Smooth muscle cell (in vitro differentiated cells): ENCODE results near the gene DNMT1. TPM values are rescaled to one million over a fixed set of nuclear protein-coding genes. Genes with fewer than 3 reads are reported as not detected.
A peak's percentile ranks its signal among the peaks of the same experiment; 100 is the strongest.

Experiments
- DNase-seq: peaks from one replicate; lab custom pipeline; 2025; ENCODE audit not compliant: unreplicated experiment; lab: John Stamatoyannopoulos, UW
- H2AFZ ChIP-seq: fragments of 200-600 bp; sonication (generic); 2 replicates; pipeline ENCODE4 v1.6.0; 2016; ENCODE audit warnings: antibody characterized with exemption, low read depth, mild to moderate bottlenecking
- H3F3A ChIP-seq: fragments of 200-600 bp; sonication (generic); 2 replicates; pipeline ENCODE4 v1.6.0; 2017; ENCODE audit warnings: antibody characterized with exemption, low read depth
- H3K27ac ChIP-seq: fragments of 200-600 bp; sonication (generic); 2 replicates; pipeline ENCODE4 v1.5.1; 2016; ENCODE audit warnings: low read depth, mild to moderate bottlenecking
- H3K27me3 ChIP-seq: fragments of 200-600 bp; sonication (generic); 2 replicates; pipeline ENCODE4 v1.6.1; 2016; ENCODE audit warnings: low read depth, mild to moderate bottlenecking
- H3K36me3 ChIP-seq: fragments of 200-600 bp; sonication (generic); 2 replicates; pipeline ENCODE4 v1.5.1; 2016; ENCODE audit warnings: low read depth
- H3K4me1 ChIP-seq: fragments of 200-600 bp; sonication (generic); 2 replicates; pipeline ENCODE4 v1.5.1; 2016; ENCODE audit warnings: low read depth
- H3K4me2 ChIP-seq: fragments of 200-600 bp; sonication (generic); 2 replicates; pipeline ENCODE4 v1.6.0; 2016; ENCODE audit warnings: mild to moderate bottlenecking
- H3K4me3 ChIP-seq: fragments of 200-600 bp; sonication (generic); 2 replicates; pipeline ENCODE4 v1.5.1; 2016; ENCODE audit warnings: mild to moderate bottlenecking
- H3K79me2 ChIP-seq: fragments of 200-600 bp; sonication (generic); 2 replicates; pipeline ENCODE4 v1.6.0; 2016; ENCODE audit warnings: low read depth, mild to moderate bottlenecking
- H3K9ac ChIP-seq: fragments of 200-600 bp; sonication (generic); 2 replicates; pipeline ENCODE4 v1.6.0; 2016; ENCODE audit warnings: low read depth
- H3K9me3 ChIP-seq: fragments of 200-600 bp; sonication (generic); replicated peaks from 2 replicates; pipeline ENCODE4 v1.5.1; 2016; ENCODE audit warnings: low read depth
- H4K20me1 ChIP-seq: fragments of 200-600 bp; sonication (generic); 2 replicates; pipeline ENCODE4 v1.6.0; 2016; ENCODE audit warnings: low read depth
- WGBS: methylation state at CpG from one replicate; pipeline ENCODE4 v1.1.7; 2016; ENCODE audit warnings: low lambda C conversion rate; 5-methylcytosine and 5-hydroxymethylcytosine counted together
- polyA plus RNA-seq: library from polyadenylated mRNA; unstranded; fragments of >200 nt; fragmentation: Nextera tagmentation; extraction: Ambion mirVana; gene quantifications from 2 replicates; pipeline ENCODE4 v1.2.1, GENCODE V29; 2016
- total RNA-seq: library from RNA; depleted of rRNA; stranded (reverse); fragments of >200 nt; gene quantifications from 2 replicates; pipeline ENCODE4 v1.2.3, GENCODE V29; 2014
- TF ChIP-seq, protein P1 (sequence below): fragments of 200-600 bp; sonication (generic); IDR thresholded peaks from 2 replicates; pipeline ENCODE4 v1.5.1; 2017; ENCODE audit warnings: borderline replicate concordance, mild to moderate bottlenecking, antibody characterized with exemption; ENCODE audit not compliant: insufficient read depth, poor library complexity, severe bottlenecking

DNMT1 gene
- total and polyA plus RNA-seq, 2 experiments from 2014 or later: 39.5 to 56.7 TPM

DNA sequence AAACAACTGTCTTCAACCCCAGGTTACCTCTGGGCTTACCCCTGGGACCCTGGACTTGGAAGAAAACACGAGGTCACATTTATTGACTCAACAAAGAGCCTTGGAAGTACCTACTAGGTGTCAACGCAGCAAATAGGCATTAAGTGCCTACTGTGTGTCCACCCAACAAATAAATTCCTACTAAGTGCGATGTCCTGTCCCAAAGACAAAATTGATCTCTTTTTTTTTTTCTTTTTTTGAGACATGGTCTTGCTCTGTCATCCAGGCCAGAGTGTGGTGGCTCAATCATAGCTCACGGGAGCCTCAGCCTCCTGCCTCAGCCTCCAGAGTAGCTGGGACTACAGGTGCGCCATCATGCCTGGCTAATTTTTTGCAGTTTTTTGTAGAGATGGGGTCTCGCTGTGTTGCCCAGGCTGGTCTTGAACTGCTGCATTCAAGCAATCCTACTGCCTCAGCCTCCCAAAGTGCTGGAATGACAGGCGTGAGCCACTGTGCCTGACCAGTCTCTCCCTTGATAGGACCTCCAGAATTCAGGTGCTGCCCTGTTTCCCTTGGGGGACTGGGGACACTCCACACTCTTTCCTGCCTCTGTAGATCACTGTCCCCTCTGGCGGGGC lies 37.0 kb upstream of the DNMT1 start:
- Histone ChIP-seq H3K4me1 (no peaks in the 10 kb centered on the region), H3K4me3 (peak overlapping the region; percentile 91), H3K79me2 (peaks cover 17% of the 10 kb centered on the region), H3K27ac (peak overlapping the region; percentile 83), H3K9ac (peak overlapping the region; percentile 91), H3K4me2 (peak overlapping the region; percentile 94), H3K27me3 (no peaks in the 10 kb centered on the region), H3K9me3 (no peaks in the 10 kb centered on the region), H3K36me3 (no peaks in the 10 kb centered on the region), H2AFZ (no peak overlapping the region), H4K20me1 (peaks cover 26% of the 10 kb centered on the region), H3F3A (peaks cover 7% of the 10 kb centered on the region)
- DNase-seq: no peak
- TF ChIP-seq, protein P1, sequence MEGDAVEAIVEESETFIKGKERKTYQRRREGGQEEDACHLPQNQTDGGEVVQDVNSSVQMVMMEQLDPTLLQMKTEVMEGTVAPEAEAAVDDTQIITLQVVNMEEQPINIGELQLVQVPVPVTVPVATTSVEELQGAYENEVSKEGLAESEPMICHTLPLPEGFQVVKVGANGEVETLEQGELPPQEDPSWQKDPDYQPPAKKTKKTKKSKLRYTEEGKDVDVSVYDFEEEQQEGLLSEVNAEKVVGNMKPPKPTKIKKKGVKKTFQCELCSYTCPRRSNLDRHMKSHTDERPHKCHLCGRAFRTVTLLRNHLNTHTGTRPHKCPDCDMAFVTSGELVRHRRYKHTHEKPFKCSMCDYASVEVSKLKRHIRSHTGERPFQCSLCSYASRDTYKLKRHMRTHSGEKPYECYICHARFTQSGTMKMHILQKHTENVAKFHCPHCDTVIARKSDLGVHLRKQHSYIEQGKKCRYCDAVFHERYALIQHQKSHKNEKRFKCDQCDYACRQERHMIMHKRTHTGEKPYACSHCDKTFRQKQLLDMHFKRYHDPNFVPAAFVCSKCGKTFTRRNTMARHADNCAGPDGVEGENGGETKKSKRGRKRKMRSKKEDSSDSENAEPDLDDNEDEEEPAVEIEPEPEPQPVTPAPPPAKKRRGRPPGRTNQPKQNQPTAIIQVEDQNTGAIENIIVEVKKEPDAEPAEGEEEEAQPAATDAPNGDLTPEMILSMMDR: no peak
- WGBS: 77% methylated on average over 8 of the region's 8 CpGs

DNA sequence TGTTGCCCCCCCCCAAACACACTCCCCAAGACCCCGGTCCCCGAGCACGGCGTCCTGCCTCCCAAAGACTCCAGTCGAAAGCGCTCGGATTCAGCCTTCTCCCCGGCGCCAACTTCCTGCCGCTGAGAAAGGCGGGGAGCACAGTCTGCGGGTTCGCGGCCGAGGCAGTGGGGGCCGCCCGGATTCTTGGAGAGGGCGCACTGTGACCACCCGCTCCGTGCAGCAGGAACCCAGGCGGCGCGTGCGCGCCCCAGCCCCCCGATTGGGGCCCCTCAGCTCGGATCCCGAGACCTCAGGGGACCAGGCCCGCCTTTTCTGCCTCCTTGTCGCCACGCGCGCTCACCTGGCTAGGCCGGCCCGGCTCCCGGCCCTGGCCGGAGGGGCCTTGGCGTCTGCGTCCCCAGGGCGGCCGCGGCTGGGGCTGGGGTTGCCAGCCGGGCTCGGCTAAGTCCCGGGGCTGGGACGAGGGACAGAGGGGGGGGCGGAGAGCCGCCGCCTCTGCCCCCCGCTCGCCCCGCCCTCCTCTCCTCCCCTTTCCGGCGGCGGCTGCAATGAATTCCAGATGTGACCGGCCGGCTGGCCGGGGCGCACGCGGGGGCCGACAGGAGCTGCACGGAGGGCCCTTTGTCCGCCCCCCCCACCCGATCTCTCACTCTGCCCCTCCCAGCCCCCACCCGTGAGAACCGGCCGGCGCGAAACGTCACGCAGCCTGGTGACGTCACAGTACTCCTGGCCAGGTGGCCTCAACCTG lies 36.3 kb upstream of the DNMT1 start, which contains the start of gene S1PR2:
Gene S1PR2 (minus strand): TSS at position 471 of the 751 bp plus-strand sequence. CDS start 6,426 bp downstream, outside the sequence.
- peak within 1 kb of the TSS; percentile 82 for H2AFZ ChIP-seq
- peaks cover 7% of the 10 kb centered on the region for H3F3A ChIP-seq
- H3K27ac ChIP-seq: peak within 1 kb of the TSS; percentile 83
- under 1% methylated on average over 49 of the region's 73 CpGs for WGBS
- no peaks in the 10 kb centered on the region for H3K4me1 ChIP-seq
- peaks cover 32% of the 10 kb centered on the region for H4K20me1 ChIP-seq
- peaks cover 17% of the 10 kb centered on the region for H3K79me2 ChIP-seq
- no peaks in the 10 kb centered on the region for H3K9me3 ChIP-seq
- H3K36me3 ChIP-seq: no peaks in the 10 kb centered on the region
- no peaks in the 10 kb centered on the region for H3K27me3 ChIP-seq
- peak within 1 kb of the TSS; percentile 91 for H3K9ac ChIP-seq
- TF ChIP-seq, protein P1: no peak
- DNase-seq: peak; percentile 81
- peak within 1 kb of the TSS; percentile 94 for H3K4me2 ChIP-seq
- H3K4me3 ChIP-seq: peak within 1 kb of the TSS; percentile 91

DNA sequence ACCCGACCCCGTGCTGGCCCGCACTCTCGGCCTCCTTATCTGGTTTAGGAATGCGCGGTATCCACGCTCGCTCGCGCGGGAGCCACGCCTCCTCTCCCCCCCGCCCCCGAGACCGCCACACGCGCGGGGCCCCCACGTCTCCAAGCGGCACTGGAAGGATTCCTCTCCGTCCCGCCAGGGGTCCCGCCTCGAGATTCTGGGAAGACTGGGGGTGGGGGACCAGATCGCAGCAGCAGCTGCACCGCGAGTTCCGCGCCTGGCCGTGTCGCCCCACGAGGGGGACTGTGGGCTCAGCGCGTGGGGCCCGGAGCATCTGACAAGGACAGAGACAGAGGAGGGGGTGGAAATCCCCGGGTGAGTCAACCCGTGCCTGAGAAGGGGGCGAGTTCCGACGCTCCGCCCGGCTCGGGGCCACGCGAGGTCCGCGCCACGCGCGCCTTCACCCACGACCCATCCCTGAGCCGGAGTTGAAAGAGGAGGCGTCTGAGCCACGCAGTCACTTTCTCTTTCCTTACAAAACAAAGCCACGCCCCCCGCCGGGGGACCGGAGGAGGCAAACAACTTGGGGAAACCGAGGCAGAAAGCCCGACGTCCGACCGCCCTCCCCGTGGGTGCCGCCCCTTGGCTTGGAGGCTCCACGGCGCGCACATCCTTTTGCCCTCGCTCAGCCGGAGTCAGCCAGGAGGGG lies 35.6 kb upstream of the DNMT1 start:
- H3K9ac ChIP-seq: peak overlapping the region; percentile 91
- peak overlapping the region; percentile 91 for H3K4me3 ChIP-seq
- H3K4me1 ChIP-seq: no peaks in the 10 kb centered on the region
- peaks cover 7% of the 10 kb centered on the region for H3F3A ChIP-seq
- H3K36me3 ChIP-seq: no peaks in the 10 kb centered on the region
- peak; percentile 64 for DNase-seq
- no peaks in the 10 kb centered on the region for H3K9me3 ChIP-seq
- peak overlapping the region; percentile 82 for H2AFZ ChIP-seq
- TF ChIP-seq, protein P1: no peak
- peaks cover 21% of the 10 kb centered on the region for H3K79me2 ChIP-seq
- 2% methylated on average over 63 of the region's 70 CpGs for WGBS
- H3K27ac ChIP-seq: peak overlapping the region; percentile 83
- H3K27me3 ChIP-seq: no peaks in the 10 kb centered on the region
- H4K20me1 ChIP-seq: peaks cover 40% of the 10 kb centered on the region
- H3K4me2 ChIP-seq: peak overlapping the region; percentile 94
